Activated CD8-positive, alpha-beta memory T cell treated with anti-CD3 and anti-CD28 coated beads, Interleukin-2, amount 50 U/mL, for 4 hours (primary cell): ENCODE data around the gene VSIR.
A peak's percentile ranks its signal among the peaks of the same experiment; 100 is the strongest.

Source experiments
- DNase-seq: peaks from one replicate; pipeline ENCODE4 v3.0.0-alpha.2; 2020

VSIR gene

DNA sequence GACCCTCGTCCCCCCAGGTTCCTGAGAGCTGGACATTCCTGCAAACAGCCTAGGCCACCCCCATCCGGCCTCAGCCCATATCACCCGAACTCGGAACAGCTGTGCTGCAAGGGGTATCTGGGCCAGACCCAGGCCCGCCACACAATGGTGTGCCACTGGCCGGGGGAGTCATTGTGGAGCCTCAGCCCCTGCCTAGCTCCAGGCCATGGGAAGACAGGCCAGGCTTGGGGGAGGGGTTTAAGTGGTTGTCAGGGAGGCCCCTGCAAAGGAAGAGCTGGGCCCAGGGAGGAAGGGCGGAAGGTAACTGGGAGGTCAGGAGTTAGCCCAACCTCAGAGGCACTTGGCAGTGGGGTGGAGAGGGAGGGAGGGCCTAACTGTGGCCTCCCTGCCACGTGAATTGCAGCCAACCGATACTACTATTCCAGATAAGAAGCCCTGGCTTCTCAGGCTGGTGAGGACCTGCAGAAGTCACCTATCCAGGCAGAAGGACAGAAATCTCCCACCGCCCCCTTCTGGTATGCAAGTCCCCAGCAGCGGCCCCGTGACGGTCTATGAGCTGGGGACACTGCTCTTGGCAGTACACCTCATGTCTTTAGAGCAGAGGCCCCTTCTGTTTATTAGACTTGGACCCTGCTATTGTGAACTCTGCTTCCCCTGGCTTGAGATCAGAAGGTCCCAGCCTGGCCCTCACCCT, 26.8 kb downstream of the VSIR start:
- no peak for DNase-seq

DNA sequence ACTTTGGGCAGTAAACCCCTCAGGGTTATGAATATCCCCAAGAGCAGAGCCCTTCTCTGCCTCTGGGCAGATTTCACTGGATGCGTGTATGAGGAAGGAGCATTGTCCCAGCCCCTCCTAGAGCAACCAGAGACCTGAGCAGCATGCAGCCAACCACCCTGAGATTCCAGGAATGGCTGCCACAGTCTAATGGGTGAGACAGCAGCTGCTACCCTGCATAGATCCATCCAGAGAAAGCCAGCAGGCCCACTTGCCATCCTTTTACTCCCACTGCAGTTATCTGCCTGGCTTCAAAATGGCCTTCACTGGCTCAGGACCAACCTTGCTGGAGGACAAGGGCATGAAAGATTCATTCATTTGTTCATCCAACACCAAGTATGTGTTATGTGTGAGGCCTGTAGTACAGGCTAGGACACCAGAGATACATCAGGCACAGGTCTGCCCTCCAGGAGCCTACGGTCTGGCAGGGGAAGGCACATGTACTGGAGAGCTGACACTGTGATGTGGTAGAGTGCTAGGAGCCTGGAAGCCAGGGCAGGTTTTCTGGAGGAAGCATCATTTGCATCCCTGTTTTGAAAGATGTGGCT, 27.6 kb downstream of the VSIR start:
- no peak for DNase-seq

DNA sequence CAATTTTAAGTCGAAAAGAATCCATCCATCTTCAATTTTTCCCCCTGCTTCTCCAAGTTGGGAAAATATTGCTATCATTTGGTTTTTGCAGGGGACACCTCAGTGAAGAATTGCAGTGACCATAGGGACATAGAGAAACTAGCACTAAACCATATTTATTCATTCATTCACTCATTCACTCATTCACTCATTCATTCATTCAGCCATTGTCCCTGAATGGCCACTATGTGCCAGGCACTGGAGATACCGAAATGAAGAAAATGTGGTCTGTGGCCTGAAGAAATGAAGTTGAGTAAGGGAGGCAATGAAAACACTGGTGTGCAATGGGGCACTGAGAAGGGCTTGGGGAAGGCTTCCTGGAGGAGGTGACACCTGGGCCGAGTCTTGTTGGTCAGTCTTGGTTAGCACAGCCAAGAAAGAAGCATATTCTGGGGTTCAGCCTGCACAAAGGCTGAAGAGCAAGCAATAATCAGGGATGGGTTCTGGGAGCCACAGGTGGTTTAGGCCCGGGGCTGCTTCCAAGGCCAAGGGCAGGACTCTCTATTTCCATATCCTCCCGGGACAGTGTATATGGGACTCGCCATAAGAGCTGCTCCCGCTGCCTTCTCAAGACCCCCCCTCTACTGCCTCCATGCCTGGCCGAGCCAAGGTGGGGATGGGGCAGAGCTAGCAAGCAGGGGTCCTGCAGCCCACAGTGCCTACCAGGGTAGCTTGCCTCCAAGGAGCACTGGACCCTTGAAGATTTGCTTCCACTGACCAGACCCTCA, 28.2 kb downstream of the VSIR start:
- DNase-seq: no peak

DNA sequence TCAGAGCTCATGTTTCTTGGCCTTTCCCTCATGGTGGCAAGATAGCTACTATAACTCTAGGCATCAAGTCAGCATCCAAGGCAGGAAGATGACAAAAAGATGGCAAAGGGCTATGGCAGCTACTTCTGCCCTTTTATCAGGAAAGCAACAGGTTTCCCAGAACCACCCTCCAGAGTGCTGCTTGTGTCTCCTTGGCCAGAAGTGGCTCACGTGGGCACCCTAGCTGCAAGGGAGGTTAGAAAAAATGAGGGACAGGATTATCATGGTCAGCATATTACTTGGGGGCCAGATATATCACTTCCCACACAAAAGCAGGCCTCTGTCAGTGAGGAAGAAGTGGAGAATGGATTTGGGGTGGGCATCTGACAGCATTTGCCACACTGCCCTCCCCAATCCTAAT, 29.5 kb downstream of the VSIR start:
- no peak for DNase-seq

DNA sequence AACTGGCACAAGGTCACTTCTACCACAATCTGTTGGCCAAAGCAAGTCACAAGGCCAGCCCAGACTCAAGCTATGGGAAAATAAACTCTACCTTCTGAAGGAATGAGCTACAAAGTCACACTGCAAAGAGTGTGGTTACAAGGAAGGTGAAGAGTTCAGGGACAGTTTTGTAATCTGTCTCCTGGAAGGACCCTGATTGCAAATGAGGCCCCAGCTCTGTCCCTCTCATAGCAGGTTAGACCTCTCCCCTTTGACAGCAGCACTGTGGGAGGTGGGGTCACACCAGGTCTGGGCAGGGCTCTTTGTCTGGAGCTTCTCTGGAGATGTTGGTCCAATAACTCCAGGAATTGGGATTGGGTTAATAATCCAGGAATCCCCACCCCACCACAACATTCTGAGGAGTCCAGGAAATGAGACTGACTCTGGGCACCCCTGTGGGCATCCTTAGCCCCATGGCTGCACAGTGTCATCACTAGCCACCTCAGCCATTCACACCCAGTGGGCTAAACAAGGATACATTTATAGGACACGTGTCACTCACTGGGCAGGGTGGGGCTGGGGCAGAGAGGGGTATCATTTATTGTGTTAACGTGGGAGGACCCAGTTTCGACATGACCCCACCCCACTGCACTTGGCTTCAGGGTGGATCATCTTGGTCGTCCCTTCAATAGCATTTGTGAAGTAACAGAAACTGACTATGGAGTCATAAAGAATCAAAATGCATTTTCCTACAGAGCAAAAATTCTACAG, 30.1 kb downstream of the VSIR start:
- no peak for DNase-seq

DNA sequence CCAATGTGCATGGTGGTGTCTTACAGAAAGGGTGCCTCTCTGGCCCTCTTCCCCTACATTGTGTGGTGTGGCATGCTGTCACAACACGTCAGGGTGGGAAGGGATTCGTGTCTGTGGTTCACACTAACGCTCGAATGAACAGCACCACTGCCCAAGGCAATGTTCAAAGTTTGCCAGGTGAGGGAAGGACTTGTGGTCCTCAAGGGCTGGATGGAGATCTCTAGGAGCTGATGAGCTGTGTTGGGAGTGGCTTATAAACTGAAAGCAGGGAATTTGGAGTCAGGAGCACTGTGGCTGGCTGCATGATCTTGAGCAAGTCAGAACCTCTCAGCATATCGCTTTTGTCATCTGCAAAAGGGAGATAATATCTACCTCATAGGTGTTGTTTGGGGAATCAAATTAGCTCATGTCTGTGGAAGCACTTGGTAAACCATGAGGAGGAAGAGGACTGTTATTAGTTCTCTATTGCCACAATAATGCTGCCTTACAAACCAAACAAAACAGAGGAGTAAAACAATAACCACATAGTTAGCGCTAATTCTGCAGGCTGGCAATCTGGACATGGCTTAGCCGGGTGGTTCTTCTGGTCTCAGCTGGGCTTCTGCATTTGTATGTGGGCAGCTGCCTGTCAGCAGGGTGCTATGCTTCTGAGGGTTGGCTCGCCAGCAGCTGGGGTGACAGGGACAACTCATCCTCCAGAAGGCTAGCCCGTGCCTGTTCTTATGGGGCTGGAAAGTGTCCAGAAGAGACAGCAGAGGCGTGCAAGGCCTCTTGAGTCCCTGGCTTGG, 30.8 kb downstream of the VSIR start:
- DNase-seq: no peak

DNA sequence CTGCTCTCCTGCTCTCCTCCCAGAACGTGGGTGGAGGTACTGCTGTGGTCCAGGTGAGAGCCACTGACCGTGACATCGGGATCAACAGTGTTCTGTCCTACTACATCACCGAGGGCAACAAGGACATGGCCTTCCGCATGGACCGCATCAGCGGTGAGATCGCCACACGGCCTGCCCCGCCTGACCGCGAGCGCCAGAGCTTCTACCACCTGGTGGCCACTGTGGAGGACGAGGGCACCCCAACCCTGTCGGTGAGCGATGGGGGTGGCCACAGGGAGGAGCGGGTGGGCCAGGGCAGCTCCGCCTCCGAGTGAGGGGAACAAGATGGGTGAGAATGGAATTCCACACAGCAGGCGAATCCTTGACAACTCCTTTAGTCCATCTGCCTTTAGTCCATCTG, 31.6 kb downstream of the VSIR start:
- DNase-seq: no peak

DNA sequence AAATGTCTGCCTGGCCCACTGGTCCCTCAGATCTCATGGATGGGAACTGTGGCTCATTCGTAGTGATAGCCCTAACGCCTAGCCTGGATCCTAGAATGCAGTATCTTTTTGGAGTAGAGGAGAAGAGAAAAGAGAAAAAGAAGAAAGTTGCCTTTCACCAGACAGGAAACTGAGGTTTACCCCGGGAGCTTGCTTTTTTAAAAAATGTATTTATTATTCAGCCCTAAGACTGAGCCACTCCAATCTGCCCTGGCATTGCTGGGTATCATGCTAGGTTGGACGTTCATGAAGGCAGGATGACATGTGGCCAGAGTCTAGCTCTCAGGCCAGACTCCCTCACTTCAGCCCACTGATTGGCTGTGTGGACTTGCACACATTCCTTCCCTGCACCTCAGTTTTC, 32.3 kb downstream of the VSIR start:
- no peak for DNase-seq

DNA sequence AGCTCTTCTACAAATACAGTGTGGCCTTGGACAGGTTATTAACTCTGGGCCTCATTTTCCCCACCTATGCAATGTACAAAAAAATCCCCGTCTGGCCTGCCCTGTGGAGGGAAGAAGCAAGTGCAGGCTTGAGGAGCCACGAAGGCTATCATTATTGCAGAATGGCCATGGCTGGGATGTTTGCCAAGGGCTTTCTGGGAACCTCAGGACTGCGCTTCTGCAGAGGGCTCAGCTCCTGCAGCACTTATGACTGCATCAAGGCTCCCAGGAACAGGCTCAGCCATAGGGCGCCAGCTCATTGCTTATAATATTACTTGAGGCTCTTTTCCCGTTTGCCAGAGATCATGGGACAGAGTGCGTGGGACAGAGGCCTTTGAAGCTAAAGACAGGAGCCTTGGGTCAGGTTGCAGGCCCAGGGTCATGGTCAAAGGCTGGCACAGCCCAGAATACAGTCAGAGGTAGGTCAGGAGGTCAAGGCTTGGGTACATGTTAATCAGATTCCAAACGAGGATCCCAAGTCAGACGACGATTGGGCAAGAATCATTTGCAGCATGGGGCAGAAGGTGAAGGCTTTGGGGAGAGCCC, 33.2 kb downstream of the VSIR start:
- DNase-seq: no peak

DNA sequence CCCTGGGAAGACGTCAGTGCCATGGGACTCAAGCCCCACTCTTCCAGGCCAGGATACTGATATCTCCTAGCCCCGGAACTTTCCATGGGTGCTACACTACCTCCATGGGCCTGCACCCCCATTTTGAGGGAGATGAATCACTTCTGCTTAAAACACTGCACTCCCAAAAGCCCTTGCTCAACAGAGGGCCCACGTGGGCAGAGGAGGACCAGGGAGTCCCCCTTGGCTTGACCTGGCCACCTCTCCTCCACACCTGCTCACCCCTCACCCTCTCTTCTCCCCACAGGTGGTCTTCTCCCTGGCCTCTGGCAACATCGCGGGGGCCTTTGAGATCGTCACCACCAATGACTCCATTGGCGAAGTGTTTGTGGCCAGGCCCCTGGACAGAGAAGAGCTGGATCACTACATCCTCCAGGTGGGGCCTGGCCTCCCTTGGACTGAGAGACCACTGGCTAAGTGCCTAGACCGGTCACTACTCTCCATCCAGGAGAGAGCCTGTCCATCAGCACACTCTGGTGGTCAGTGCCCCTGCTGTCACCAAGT, 33.9 kb downstream of the VSIR start:
- no peak for DNase-seq

DNA sequence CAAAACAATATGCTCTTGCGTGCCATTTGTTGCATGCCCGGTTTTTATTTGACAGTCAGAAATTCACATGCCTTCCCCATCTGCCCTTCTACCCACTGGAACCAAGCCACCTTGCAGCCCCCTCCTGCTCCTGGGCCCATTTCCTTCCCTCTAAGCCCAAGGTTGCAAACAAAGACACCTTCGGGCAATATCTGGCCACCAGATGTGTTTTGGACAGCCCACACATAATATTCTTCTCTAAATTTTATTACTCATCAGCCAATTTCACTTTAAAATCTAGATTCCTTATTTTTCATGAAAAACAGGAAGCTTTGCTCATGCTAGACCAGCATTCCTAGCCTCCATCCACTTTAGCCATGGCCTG, 35.5 kb downstream of the VSIR start:
- DNase-seq: no peak

DNA sequence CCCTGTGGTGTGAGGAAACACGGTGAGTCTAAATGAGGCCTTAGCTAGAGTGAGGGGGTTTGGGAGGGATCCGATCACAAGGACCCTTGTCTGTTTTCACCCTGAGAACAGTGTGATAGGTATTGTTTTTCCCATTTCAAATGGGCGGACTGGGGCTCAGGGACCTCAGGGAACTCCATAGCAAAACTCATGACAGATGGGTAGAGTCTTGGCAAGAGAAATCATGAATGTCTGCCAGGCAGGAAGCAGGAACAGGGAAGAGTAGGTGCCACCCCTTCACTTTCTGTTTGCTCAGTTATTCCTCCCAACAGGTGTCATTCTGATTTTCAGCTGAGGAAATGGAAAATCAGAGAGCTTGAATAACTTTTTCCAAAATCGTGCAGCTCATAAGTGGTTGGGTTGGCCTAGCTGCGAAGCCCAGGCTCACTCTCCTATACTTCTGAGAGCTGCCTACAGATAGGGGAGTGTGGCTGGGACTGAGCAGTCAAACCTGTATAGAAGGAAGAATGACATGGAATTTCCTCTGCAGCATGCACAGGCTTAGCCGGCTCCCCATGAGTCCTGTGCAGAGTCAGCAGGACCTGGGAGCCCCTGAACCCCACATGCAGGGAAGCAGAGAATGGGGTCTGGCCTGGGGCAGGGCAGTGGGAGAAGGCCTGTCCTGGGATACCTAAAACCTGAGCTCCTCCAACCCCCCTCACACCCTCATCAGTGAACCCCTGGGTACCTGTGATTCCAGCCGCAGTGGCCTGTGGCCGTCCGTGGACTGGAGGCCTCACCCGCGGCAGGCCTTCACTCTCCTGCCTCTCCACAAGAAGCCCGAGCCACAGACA, 36.1 kb downstream of the VSIR start:
- no peak for DNase-seq

DNA sequence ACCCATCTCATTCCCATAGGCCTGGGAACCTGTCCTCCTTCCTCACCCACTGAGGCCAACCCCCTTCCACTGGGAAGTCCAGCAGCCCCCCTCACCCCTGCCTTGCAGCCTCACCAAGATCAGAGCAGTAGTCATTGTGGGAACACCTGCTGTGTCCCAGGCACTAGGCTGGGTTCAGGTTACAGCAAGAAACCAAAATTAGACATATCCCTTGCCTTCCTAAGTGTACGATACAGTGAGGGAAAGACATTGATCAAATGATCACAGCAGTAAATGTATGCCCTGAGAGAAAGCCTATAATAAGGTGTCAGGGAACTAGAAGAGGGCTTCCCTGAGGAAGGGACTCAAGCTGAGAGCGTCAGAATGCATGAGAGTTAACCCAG, 36.8 kb downstream of the VSIR start:
- no peak for DNase-seq

DNA sequence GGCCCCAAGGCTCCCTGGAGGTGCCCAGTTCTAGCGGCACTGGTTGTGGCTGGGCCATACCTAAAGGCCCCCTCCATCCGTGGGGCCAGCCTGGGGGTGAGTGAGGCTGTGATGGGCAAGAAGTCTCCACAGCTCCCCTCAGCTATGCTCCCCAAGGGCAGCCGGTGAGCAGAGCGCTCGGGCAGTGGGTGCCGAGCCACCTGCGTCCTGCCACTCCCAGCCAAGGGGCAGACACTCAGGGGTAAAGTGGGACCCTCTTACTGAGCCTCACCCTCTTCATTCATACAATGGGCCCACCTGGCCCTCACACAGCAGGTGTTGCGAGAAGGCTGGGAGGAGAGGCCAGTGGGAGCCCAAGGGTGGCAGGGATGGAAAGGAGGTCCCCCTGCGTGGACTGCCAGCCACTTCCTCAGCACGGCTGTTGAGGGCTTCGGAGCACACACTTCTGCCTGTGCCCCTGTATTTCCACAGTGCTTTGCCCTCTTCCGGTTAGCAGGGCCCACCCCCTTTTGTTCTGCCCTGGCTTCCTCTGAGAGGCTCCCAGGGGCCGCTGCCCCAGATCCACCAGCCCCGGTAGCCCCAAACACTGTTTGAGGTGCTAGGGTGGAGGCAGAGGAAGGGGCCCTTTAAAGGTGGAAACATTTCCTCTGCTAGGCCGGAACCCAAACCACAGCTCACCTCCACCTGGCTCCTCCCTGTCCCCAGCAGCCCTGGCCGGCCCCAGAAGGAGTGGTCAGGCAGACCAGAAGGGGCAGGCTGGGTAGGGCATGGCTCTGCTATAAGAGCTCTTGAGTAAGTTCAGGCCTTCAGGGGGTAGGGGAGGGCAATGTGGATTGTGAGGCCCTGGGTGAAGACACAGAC, 37.4 kb downstream of the VSIR start:
- peak; percentile 59 for DNase-seq

DNA sequence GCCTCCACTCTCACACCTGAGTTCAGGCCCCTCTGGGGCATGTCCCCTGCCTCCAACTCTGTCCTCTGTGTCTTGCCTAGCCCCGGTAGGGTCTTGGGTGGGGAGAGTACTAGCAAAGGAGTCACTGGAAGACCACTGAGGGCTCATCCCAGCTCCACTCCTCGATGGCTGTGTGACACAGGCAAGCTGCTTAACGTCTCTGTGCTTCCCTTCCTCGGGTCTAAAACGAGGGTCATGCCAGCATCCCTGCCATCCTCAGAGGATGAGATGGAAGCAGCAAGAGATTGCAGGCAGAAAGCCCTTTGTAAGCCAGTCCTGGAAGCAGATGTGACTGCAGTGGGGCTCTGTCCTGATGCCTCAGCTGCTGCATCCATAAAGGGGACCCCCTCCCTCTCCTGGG, 38.5 kb downstream of the VSIR start:
- DNase-seq: no peak

DNA sequence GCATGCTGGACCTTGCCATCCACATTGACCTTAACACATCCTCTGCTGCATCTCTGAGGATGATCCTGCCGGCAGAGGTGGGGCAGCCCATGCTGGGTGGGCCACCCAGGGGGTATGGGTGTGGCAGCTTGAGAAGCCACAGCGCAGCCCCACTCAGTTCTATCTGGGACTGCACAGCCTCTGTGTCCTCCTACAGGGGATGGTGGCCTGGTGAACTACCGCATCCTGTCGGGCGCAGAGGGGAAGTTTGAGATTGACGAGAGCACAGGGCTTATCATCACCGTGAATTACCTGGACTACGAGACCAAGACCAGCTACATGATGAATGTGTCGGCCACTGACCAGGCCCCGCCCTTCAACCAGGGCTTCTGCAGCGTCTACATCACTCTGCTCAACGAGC, 41.5 kb downstream of the VSIR start:
- no peak for DNase-seq

DNA sequence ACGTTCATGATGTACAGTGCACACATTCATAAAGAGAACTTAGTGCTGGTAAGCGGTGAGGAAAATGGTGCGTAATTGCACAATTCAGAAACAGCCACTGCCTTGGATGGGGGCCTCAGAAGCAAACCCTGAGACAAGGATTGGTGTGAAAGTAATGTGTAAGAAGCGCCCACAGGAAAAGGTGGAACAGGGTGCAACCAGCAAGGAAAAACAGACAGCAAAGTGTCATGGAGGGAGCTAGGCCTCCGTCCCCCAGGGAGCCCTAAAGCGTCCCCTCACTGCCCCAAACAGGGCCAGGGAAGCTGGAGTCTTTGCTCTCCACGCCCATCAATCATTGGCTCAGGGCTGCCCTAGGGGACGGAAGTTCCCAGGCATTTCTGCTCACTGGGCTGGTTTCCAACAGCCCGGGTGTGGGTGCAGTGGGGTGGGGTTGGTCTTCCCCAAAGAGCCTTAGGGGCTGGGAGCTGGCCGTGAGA, 44.1 kb downstream of the VSIR start:
- DNase-seq: no peak

DNA sequence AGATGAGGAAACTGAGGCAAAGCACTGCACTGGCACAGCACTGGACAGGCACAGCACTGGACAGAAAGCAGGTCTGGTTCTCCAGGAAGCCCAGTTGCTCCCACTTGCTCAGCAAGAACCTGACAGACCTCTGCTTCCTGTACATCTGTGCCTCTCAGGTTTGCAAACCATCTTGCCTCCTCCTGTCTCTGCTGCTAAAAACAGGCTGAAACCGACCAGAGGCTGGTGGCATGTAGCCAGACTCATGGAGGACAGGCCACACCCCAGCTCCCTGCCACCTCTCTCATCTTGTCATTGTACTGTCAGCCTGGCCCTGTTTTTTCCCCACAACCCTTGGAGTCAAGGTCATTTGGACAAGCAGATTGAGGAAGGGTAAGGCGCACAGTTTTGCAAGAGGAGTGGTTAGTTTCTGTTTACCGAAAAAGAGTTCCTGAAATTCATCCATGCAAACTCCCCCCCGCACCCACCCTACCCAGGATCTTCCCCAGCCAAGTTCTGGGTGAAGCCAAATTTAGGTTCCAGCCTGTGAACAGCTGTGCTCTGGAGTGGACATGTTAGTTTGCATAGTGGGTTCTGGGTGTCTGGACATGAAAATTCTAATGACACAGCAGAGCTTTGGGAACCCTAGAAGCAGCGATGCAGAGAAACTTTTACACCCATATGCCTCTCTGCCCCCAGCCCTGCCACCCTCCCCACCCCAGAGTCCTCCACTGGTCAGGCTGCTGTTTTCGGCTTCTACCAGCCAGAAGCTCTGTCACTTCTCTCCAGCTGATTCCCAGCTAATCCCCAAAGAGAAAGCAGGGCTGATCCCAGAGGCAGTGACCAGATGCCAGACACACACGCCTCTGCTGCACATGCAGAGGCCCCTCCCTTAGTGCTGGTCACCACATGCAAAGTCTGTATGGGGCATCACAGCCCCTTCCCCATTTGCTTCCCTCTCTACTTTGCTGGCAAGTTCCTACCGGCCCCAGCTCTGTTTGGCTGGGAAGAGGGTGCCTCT, 45.3 kb downstream of the VSIR start:
- DNase-seq: peak; percentile 49
